MM.1S (cell line): ENCODE measurements around the gene DNPH1.
A peak's percentile ranks its signal among the peaks of the same experiment; 100 is the strongest.

ENCODE experiments used
- DNase-seq: peaks from one replicate; pipeline ENCODE4 v3.0.0-alpha.2; 2015
- H2AFZ ChIP-seq: fragments of 300-600 bp; sonication (generic); 2 replicates; pipeline ENCODE4 v1.6.0; 2016; ENCODE audit warnings: antibody characterized with exemption, low read length
- H3F3A ChIP-seq: fragments of 300-600 bp; sonication (generic); 2 replicates; pipeline ENCODE4 v1.6.1; 2016; ENCODE audit warnings: mild to moderate bottlenecking, antibody characterized with exemption, low read length, moderate library complexity, mixed read lengths; ENCODE audit not compliant: insufficient read depth
- H3K27ac ChIP-seq: fragments of 300-600 bp; sonication (generic); 2 replicates; pipeline ENCODE4 v1.5.1; 2016; ENCODE audit warnings: mild to moderate bottlenecking, low read length
- H3K27me3 ChIP-seq: fragments of 300-600 bp; sonication (generic); replicated peaks from 2 replicates; pipeline ENCODE4 v1.6.0; 2016; ENCODE audit warnings: low read length; ENCODE audit not compliant: insufficient read depth
- H3K36me3 ChIP-seq: fragments of 300-600 bp; sonication (generic); replicated peaks from 2 replicates; pipeline ENCODE4 v1.6.1; 2016; ENCODE audit warnings: mild to moderate bottlenecking, low read length, mixed read lengths; ENCODE audit not compliant: insufficient read depth
- H3K4me1 ChIP-seq: fragments of 300-600 bp; sonication (generic); 2 replicates; pipeline ENCODE4 v1.6.1; 2016; ENCODE audit warnings: low read length, mixed read lengths
- H3K4me2 ChIP-seq: fragments of 300-600 bp; sonication (generic); 2 replicates; pipeline ENCODE4 v1.6.0; 2016; ENCODE audit warnings: low read depth, low read length
- H3K4me3 ChIP-seq: fragments of 300-600 bp; sonication (generic); 2 replicates; pipeline ENCODE4 v1.5.1; 2016; ENCODE audit warnings: low read length, mixed read lengths
- H3K79me2 ChIP-seq: fragments of 300-600 bp; sonication (generic); 2 replicates; pipeline ENCODE4 v1.6.1; 2016; ENCODE audit warnings: mixed run types, low read length, mixed read lengths
- H3K9ac ChIP-seq: fragments of 300-600 bp; sonication (generic); 2 replicates; pipeline ENCODE4 v1.6.1; 2016; ENCODE audit warnings: low read length, mixed read lengths
- H3K9me2 ChIP-seq: fragments of 300-600 bp; sonication (generic); replicated peaks from 2 replicates; pipeline ENCODE4 v1.6.1; 2016; ENCODE audit warnings: mild to moderate bottlenecking, low read length, mixed read lengths; ENCODE audit not compliant: insufficient read depth
- H3K9me3 ChIP-seq: fragments of 300-600 bp; sonication (generic); replicated peaks from 2 replicates; pipeline ENCODE4 v1.6.1; 2016; ENCODE audit warnings: mild to moderate bottlenecking, low read length, mixed read lengths; ENCODE audit not compliant: insufficient read depth
- H4K20me1 ChIP-seq: fragments of 300-600 bp; sonication (generic); 2 replicates; pipeline ENCODE4 v1.6.1; 2016; ENCODE audit warnings: mild to moderate bottlenecking, low read length, moderate library complexity, mixed read lengths; ENCODE audit not compliant: insufficient read depth
- CTCF ChIP-seq: fragments of 300-600 bp; sonication (generic); IDR thresholded peaks from 2 replicates; pipeline ENCODE4 v1.5.1; 2016; ENCODE audit warnings: antibody characterized with exemption, low read length, mixed read lengths
- EZH2 ChIP-seq: fragments of 300-600 bp; sonication (generic); optimal IDR thresholded peaks from 2 replicates; pipeline ENCODE3; 2017; ENCODE audit warnings: low read depth, mild to moderate bottlenecking, antibody characterized with exemption, low read length, mixed read lengths
- EZH2phosphoT487 ChIP-seq: fragments of 300-600 bp; sonication (generic); IDR thresholded peaks from 2 replicates; pipeline ENCODE4 v1.6.1; 2018; ENCODE audit warnings: antibody characterized with exemption, low read length

DNPH1 gene

GRCh38 chr6:43247114-43247999, 18.1 kb upstream of the DNPH1 start:
- no peaks in the 10 kb centered on the region for H3K9me2 ChIP-seq
- H3K79me2 ChIP-seq, result no peaks in the 10 kb centered on the region
- peak overlapping the region; percentile 77 for H3K4me2 ChIP-seq
- H3K9ac ChIP-seq, result peak overlapping the region; percentile 49
- peak overlapping the region; percentile 86 for H3K4me3 ChIP-seq
- peak; percentile 84 for DNase-seq
- no peaks in the 10 kb centered on the region for H3K36me3 ChIP-seq
- TF ChIP-seq CTCF, result no peak
- H2AFZ ChIP-seq, result peak overlapping the region; percentile 99
- peak overlapping the region; percentile 12; the same call in 1 of the 2 replicates for H3K27ac ChIP-seq
- H3K9me3 ChIP-seq, result no peaks in the 10 kb centered on the region
- H3K27me3 ChIP-seq, result no peaks in the 10 kb centered on the region
- H3K4me1 ChIP-seq, result no peaks in the 10 kb centered on the region
- no peaks in the 10 kb centered on the region for H4K20me1 ChIP-seq
- peaks cover 3% of the 10 kb centered on the region; the same call in 1 of the 2 replicates for H3F3A ChIP-seq

GRCh38 chr6:43246301-43247113, 17.2 kb upstream of the DNPH1 start:
- H3K27ac ChIP-seq, result peak overlapping the region; percentile 12; the same call in 1 of the 2 replicates
- peaks cover 4% of the 10 kb centered on the region for H3K4me1 ChIP-seq
- H3K79me2 ChIP-seq, result no peaks in the 10 kb centered on the region
- H3K36me3 ChIP-seq, result no peaks in the 10 kb centered on the region
- TF ChIP-seq EZH2, result no peak
- no peak for TF ChIP-seq CTCF
- TF ChIP-seq EZH2phosphoT487, result no peak
- H3K4me3 ChIP-seq, result peak overlapping the region; percentile 86
- H3K4me2 ChIP-seq, result peak overlapping the region; percentile 77
- H3K9ac ChIP-seq, result peak overlapping the region; percentile 49
- peaks cover 3% of the 10 kb centered on the region; the same call in 1 of the 2 replicates for H3F3A ChIP-seq
- no peaks in the 10 kb centered on the region for H3K9me3 ChIP-seq
- no peaks in the 10 kb centered on the region for H3K27me3 ChIP-seq
- peak overlapping the region; percentile 99 for H2AFZ ChIP-seq
- H3K9me2 ChIP-seq, result no peaks in the 10 kb centered on the region
- peak; percentile 65 for DNase-seq
- H4K20me1 ChIP-seq, result no peaks in the 10 kb centered on the region

- Histone ChIP-seq H3K79me2 (no peaks in the 10 kb centered on the region), H3K4me2 (no peak overlapping the region), H3K9me3 (no peaks in the 10 kb centered on the region), H3K36me3 (no peaks in the 10 kb centered on the region), H2AFZ (no peak overlapping the region), H3F3A (peaks cover 12% of the 10 kb centered on the region), H3K9ac (no peak overlapping the region), H3K27me3 (no peaks in the 10 kb centered on the region), H3K4me3 (no peak overlapping the region), H3K9me2 (no peaks in the 10 kb centered on the region), H4K20me1 (no peaks in the 10 kb centered on the region), H3K27ac (no peak overlapping the region), H3K4me1 (peaks cover 16% of the 10 kb centered on the region)
- no peak for DNase-seq
- TF ChIP-seq EZH2 (no peak), EZH2phosphoT487 (no peak), CTCF (no peak)
These were observed 14.5 kb upstream of the DNPH1 start for GRCh38 chr6:43243664-43244321.
